SK-N-SH treated with all-trans-retinoic acid at 6 μM for 48 hours (cell line): Measurements from ENCODE around the gene NUDT1.

Source experiments
- ATAC-seq: fragments of 200-7000 bp; cut with Tn5 transposase; 3 replicates; pipeline ENCODE4 v1.9.1; 2020; ENCODE audit warnings: mild to moderate bottlenecking, moderate library complexity
- ARNTL ChIP-seq: fragments of 450-650 bp; formaldehyde crosslinking; IDR thresholded peaks from 2 replicates; pipeline ENCODE4 v1.5.0; 2020; ENCODE audit warnings: low read depth, mild to moderate bottlenecking, moderate library complexity, borderline replicate concordance
- BACH2 ChIP-seq: fragments of 250-450 bp; sonication (Bioruptor Pico); IDR thresholded peaks from 2 replicates; pipeline ENCODE4 v1.9.0; 2021; ENCODE audit warnings: mild to moderate bottlenecking, borderline replicate concordance
- CSDC2 ChIP-seq: fragments of 250-450 bp; sonication (Bioruptor Pico); IDR thresholded peaks from 2 replicates; pipeline ENCODE4 v1.5.0; 2020; ENCODE audit warnings: mild to moderate bottlenecking, moderate library complexity
- ESRRG ChIP-seq: fragments of 250-450 bp; sonication (Bioruptor Pico); IDR thresholded peaks from 2 replicates; pipeline ENCODE4 v1.6.1; 2021; ENCODE audit warnings: mild to moderate bottlenecking
- GLIS3 ChIP-seq: fragments of 250-450 bp; sonication (Bioruptor Pico); IDR thresholded peaks from 2 replicates; pipeline ENCODE4 v1.5.0; 2020; ENCODE audit warnings: mild to moderate bottlenecking, moderate library complexity
- ISL1 ChIP-seq: fragments of 250-450 bp; sonication (Bioruptor Pico); IDR thresholded peaks from 2 replicates; pipeline ENCODE4 v2.1.2; 2022; ENCODE audit warnings: mild to moderate bottlenecking, moderate library complexity
- OSR1 ChIP-seq: fragments of 250-450 bp; sonication (Bioruptor Pico); IDR thresholded peaks from 2 replicates; pipeline ENCODE4 v1.8.0; 2022; ENCODE audit warnings: moderate library complexity, mild to moderate bottlenecking, inconsistent platforms
- PPARA ChIP-seq: fragments of 250-450 bp; sonication (Bioruptor Pico); IDR thresholded peaks from 2 replicates; pipeline ENCODE4 v1.5.0; 2020; ENCODE audit warnings: mild to moderate bottlenecking, borderline replicate concordance
- RARB ChIP-seq: fragments of 250-450 bp; sonication (Bioruptor Pico); IDR thresholded peaks from 2 replicates; pipeline ENCODE4 v1.8.0; 2021; ENCODE audit warnings: mild to moderate bottlenecking, moderate library complexity
- SNAI2 ChIP-seq: fragments of 250-450 bp; sonication (Bioruptor Pico); IDR thresholded peaks from 2 replicates; pipeline ENCODE4 v1.5.0; 2020; ENCODE audit warnings: mild to moderate bottlenecking, moderate library complexity
- TCF4 ChIP-seq: fragments of 250-450 bp; sonication (Bioruptor Pico); IDR thresholded peaks from 2 replicates; pipeline ENCODE4 v1.8.0; 2021; ENCODE audit warnings: mild to moderate bottlenecking, moderate library complexity, borderline replicate concordance
- TOX ChIP-seq: fragments of 250-450 bp; sonication (Bioruptor Pico); IDR thresholded peaks from 2 replicates; pipeline ENCODE4 v1.8.0; 2021; ENCODE audit warnings: mild to moderate bottlenecking, moderate library complexity, borderline replicate concordance
- ZC3H10 ChIP-seq: fragments of 250-450 bp; sonication (Bioruptor Pico); IDR thresholded peaks from 2 replicates; pipeline ENCODE4 v1.5.1; 2021; ENCODE audit warnings: mild to moderate bottlenecking, moderate library complexity
- ZFP3 ChIP-seq: fragments of 250-450 bp; sonication (Bioruptor Pico); IDR thresholded peaks from 2 replicates; pipeline ENCODE4 v1.5.0; 2020; ENCODE audit warnings: mild to moderate bottlenecking, moderate library complexity
- ZFP30 ChIP-seq: fragments of 450-650 bp; formaldehyde crosslinking; IDR thresholded peaks from 2 replicates; pipeline ENCODE4 v1.5.0; 2022; ENCODE audit warnings: mild to moderate bottlenecking, moderate library complexity
- ZNF565 ChIP-seq: fragments of 450-650 bp; formaldehyde crosslinking; conservative IDR thresholded peaks from 2 replicates; pipeline ENCODE4 v1.5.0; 2020; ENCODE audit warnings: low read depth, mild to moderate bottlenecking, moderate library complexity
- ZNF70 ChIP-seq: fragments of 450-650 bp; formaldehyde crosslinking; IDR thresholded peaks from 2 replicates; pipeline ENCODE4 v1.5.0; 2020; ENCODE audit warnings: mild to moderate bottlenecking, moderate library complexity
- ZNF8 ChIP-seq: fragments of 450-650 bp; formaldehyde crosslinking; IDR thresholded peaks from 2 replicates; pipeline ENCODE4 v1.5.0; 2020; ENCODE audit warnings: mild to moderate bottlenecking, moderate library complexity
- TF ChIP-seq, protein P1 (sequence below): fragments of 250-450 bp; sonication (Bioruptor Pico); IDR thresholded peaks from 2 replicates; pipeline ENCODE4 v1.8.0; 2021; ENCODE audit warnings: low read depth, mild to moderate bottlenecking, moderate library complexity, borderline replicate concordance
- TF ChIP-seq, protein P2 (sequence below): fragments of 250-450 bp; sonication (Bioruptor Pico); IDR thresholded peaks from 2 replicates; pipeline ENCODE4 v1.5.1; 2021; ENCODE audit warnings: mild to moderate bottlenecking, moderate library complexity
- TF ChIP-seq, protein P3 (sequence below): fragments of 250-450 bp; sonication (Bioruptor Pico); IDR thresholded peaks from 2 replicates; pipeline ENCODE4 v1.8.0; 2020; ENCODE audit warnings: mild to moderate bottlenecking, moderate library complexity, borderline replicate concordance
- TF ChIP-seq, protein P4 (sequence below): fragments of 250-450 bp; sonication (Bioruptor Pico); IDR thresholded peaks from 2 replicates; pipeline ENCODE4 v1.5.0; 2020; ENCODE audit warnings: mild to moderate bottlenecking, moderate library complexity

Gene NUDT1

DNA sequence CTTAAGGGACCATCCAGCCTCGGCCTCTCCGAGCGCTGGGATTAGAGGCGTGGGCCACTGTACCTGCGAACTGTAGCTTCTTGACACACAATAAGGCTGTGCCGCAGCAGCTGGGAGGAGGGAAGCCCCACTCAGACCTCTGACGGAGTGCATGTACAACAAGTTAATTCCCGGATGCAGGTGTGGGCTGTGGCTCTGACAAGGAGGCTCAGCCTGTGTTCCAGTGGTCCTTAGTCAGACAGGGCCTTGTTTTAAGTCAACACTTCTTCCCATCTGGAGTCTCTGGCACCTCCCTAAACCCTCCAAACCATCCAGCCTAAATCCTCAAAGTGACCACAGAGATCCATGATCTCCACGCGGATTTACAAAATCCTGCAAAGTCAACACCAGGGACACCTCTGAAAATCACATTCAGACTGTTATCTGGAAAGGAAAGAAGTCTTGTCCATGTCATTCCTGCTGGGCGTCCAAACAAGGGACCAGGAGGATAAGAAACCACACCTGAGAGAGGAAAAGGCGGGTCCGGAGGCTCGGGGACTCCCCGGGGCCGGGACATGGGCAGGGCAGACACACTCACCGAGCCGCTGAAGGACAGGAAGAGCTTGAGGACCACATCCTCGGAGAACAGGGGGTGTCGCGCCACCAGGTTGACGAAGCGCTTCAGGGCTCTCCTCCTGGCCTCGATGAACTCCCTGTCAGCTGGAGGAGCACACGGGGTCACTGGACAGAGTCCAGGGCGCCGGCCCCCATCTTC is 29.4 kb downstream of the NUDT1 start:
- no peak; the same call in 2 of the 3 replicates for ATAC-seq
- TF ChIP-seq OSR1 (CRISPR knock-in tag), result no peak
- no peak for TF ChIP-seq BACH2 (CRISPR knock-in tag)
- TF ChIP-seq ZC3H10, result no peak
- TF ChIP-seq ESRRG (CRISPR knock-in tag), result no peak
- TF ChIP-seq ARNTL (CRISPR knock-in tag), result no peak
- TF ChIP-seq RARB (CRISPR knock-in tag), result no peak
- no peak for TF ChIP-seq SNAI2 (CRISPR knock-in tag)
- TF ChIP-seq ZNF8 (CRISPR knock-in tag), result no peak
- TF ChIP-seq ZFP30 (CRISPR knock-in tag), result no peak
- no peak for TF ChIP-seq GLIS3 (CRISPR knock-in tag)
- TF ChIP-seq, protein P1, sequence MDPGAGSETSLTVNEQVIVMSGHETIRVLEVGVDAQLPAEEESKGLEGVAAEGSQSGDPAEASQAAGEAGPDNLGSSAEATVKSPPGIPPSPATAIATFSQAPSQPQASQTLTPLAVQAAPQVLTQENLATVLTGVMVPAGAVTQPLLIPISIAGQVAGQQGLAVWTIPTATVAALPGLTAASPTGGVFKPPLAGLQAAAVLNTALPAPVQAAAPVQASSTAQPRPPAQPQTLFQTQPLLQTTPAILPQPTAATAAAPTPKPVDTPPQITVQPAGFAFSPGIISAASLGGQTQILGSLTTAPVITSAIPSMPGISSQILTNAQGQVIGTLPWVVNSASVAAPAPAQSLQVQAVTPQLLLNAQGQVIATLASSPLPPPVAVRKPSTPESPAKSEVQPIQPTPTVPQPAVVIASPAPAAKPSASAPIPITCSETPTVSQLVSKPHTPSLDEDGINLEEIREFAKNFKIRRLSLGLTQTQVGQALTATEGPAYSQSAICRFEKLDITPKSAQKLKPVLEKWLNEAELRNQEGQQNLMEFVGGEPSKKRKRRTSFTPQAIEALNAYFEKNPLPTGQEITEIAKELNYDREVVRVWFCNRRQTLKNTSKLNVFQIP (CRISPR knock-in tag), result no peak
- TF ChIP-seq, protein P2, sequence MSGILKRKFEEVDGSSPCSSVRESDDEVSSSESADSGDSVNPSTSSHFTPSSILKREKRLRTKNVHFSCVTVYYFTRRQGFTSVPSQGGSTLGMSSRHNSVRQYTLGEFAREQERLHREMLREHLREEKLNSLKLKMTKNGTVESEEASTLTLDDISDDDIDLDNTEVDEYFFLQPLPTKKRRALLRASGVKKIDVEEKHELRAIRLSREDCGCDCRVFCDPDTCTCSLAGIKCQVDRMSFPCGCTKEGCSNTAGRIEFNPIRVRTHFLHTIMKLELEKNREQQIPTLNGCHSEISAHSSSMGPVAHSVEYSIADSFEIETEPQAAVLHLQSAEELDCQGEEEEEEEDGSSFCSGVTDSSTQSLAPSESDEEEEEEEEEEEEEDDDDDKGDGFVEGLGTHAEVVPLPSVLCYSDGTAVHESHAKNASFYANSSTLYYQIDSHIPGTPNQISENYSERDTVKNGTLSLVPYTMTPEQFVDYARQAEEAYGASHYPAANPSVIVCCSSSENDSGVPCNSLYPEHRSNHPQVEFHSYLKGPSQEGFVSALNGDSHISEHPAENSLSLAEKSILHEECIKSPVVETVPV, result no peak
- TF ChIP-seq, protein P3, sequence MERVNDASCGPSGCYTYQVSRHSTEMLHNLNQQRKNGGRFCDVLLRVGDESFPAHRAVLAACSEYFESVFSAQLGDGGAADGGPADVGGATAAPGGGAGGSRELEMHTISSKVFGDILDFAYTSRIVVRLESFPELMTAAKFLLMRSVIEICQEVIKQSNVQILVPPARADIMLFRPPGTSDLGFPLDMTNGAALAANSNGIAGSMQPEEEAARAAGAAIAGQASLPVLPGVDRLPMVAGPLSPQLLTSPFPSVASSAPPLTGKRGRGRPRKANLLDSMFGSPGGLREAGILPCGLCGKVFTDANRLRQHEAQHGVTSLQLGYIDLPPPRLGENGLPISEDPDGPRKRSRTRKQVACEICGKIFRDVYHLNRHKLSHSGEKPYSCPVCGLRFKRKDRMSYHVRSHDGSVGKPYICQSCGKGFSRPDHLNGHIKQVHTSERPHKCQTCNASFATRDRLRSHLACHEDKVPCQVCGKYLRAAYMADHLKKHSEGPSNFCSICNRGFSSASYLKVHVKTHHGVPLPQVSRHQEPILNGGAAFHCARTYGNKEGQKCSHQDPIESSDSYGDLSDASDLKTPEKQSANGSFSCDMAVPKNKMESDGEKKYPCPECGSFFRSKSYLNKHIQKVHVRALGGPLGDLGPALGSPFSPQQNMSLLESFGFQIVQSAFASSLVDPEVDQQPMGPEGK (CRISPR knock-in tag), result no peak
- TF ChIP-seq ZNF70, result no peak
- no peak for TF ChIP-seq ISL1 (CRISPR knock-in tag)
- TF ChIP-seq TCF4 (CRISPR knock-in tag), result no peak
- TF ChIP-seq ZNF565, result no peak
- TF ChIP-seq, all 23 proteins: peak for 0

DNA sequence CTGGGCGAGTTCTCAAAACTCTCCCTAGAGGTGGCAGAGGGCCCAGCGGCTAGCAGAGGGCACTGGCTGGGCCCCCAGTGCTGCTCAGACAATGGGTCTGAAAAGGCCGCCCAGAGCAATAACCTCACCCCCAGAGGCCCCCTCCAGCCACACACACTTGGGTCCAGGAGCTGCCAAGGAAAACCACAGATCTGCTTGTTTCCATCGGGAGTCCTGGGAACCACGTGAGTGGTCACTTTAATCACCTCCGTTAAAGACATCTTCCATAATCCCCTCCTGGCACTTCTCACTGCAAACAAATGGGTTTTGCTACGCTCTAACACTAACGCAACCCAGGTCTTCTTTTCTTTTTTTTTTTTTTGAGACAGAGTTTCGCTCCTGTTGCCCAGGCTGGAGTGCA is 30.0 kb downstream of the NUDT1 start:
- ATAC-seq, result no peak
- TF ChIP-seq PPARA (CRISPR knock-in tag), result no peak
- TF ChIP-seq, protein P2, result no peak
- TF ChIP-seq, all 23 proteins: peak for 0

DNA sequence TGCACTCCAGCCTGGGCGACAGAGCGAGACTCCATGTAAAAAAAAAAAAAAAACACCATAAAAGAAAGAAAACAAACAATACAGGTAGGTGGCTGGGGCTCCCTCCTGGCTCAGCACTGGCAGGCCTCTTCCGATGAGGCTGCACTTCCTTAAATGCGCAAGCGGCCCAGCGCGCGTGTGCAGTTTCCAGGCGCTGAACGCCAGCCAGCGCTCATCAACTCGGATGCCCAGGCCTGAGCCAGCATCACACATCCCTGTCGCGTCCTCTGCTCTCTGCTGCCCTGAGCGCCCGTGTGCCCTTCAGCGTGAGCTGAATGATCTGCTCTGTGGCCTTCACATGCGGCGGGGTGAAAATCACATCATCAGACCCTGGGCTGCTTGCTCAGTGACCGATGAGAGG is 31.8 kb downstream of the NUDT1 start:
- no peak for TF ChIP-seq ZNF70
- TF ChIP-seq TOX (CRISPR knock-in tag), result no peak
- no peak for TF ChIP-seq ARNTL (CRISPR knock-in tag)
- no peak for ATAC-seq

DNA sequence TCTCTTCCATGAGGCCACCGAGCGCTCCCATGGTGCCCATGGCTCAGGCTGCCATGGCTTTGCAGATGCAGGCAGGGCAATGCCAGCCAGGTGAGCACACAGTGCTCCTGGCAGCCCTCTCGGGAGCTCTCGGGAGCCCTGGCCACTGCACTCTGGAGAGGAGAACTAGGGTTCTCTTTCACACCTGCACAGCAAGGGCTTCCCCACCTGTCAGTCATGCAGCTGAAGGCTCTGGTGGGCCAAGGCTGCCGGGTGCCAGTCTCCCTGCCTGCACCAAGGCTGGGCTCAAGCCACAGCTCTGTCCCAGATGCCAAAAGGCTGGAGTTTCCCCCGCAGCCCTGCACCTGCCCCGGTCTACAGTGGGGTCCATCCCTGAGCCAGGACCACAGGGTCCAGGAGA is 32.6 kb downstream of the NUDT1 start:
- ATAC-seq, result no peak
- TF ChIP-seq ZFP3 (no peak), TOX (CRISPR knock-in tag) (no peak), OSR1 (CRISPR knock-in tag) (no peak), TCF4 (CRISPR knock-in tag) (no peak), CSDC2 (CRISPR knock-in tag) (no peak), ZNF8 (CRISPR knock-in tag) (no peak), RARB (CRISPR knock-in tag) (no peak), PPARA (CRISPR knock-in tag) (no peak), ZC3H10 (no peak), ZFP30 (CRISPR knock-in tag) (no peak)
- TF ChIP-seq, protein P4, sequence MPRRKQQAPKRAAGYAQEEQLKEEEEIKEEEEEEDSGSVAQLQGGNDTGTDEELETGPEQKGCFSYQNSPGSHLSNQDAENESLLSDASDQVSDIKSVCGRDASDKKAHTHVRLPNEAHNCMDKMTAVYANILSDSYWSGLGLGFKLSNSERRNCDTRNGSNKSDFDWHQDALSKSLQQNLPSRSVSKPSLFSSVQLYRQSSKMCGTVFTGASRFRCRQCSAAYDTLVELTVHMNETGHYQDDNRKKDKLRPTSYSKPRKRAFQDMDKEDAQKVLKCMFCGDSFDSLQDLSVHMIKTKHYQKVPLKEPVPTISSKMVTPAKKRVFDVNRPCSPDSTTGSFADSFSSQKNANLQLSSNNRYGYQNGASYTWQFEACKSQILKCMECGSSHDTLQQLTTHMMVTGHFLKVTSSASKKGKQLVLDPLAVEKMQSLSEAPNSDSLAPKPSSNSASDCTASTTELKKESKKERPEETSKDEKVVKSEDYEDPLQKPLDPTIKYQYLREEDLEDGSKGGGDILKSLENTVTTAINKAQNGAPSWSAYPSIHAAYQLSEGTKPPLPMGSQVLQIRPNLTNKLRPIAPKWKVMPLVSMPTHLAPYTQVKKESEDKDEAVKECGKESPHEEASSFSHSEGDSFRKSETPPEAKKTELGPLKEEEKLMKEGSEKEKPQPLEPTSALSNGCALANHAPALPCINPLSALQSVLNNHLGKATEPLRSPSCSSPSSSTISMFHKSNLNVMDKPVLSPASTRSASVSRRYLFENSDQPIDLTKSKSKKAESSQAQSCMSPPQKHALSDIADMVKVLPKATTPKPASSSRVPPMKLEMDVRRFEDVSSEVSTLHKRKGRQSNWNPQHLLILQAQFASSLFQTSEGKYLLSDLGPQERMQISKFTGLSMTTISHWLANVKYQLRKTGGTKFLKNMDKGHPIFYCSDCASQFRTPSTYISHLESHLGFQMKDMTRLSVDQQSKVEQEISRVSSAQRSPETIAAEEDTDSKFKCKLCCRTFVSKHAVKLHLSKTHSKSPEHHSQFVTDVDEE (CRISPR knock-in tag), result no peak
- TF ChIP-seq, protein P1 (CRISPR knock-in tag), result no peak
- TF ChIP-seq, protein P2, result no peak
- TF ChIP-seq, all 23 proteins: peak for 0
